ENCODE data around the gene GALNT10. TPM values are rescaled to one million over a fixed set of nuclear protein-coding genes. Genes with fewer than 3 reads are reported as not detected.

Gene GALNT10
- total RNA-seq, 4 donors from 2014 or later, result 17.2 to 28.6 (median 21.1) TPM

GRCh38 chr5:154456540-154456939, 266.0 kb downstream of the GALNT10 start:
- TF ChIP-seq CTCF (IDR thresholded peaks at IDR 0.05; ENCODE audit: low read depth), result no peak

- TF ChIP-seq CTCF (IDR thresholded peaks at IDR 0.05; ENCODE audit: low read depth), result no peak
Observed at GRCh38 chr5:154459015-154459414, 268.5 kb downstream of the GALNT10 start.

- no peak for TF ChIP-seq CTCF (IDR thresholded peaks at IDR 0.05; ENCODE audit: low read depth)
Observed at GRCh38 chr5:154460172-154460571, 269.6 kb downstream of the GALNT10 start.

- no peak for TF ChIP-seq CTCF (IDR thresholded peaks at IDR 0.05; ENCODE audit: low read depth)
Observed at GRCh38 chr5:154461531-154461930, 271.0 kb downstream of the GALNT10 start.

GRCh38 chr5:154464438-154464837, 273.9 kb downstream of the GALNT10 start:
- no peak for TF ChIP-seq CTCF (IDR thresholded peaks at IDR 0.05; ENCODE audit: low read depth)

GRCh38 chr5:154465169-154465568, 274.6 kb downstream of the GALNT10 start:
- TF ChIP-seq CTCF (IDR thresholded peaks at IDR 0.05; ENCODE audit: low read depth), result no peak

- TF ChIP-seq CTCF (IDR thresholded peaks at IDR 0.05; ENCODE audit: low read depth), result no peak
Observed at GRCh38 chr5:154466147-154466546, 275.6 kb downstream of the GALNT10 start.

Data from subcutaneous adipose tissue (tissue), 4 donors.